Suprapubic skin (tissue), 4 donors: ENCODE measurements around the gene RPS6KC1.
A peak's percentile ranks its signal among the peaks of the same experiment; 100 is the strongest.

Experiments used
- POLR2A ChIP-seq, 2 donors: fragments of 450-650 bp; IDR thresholded peaks; one replicate each; pipeline ENCODE4 v1.6.1; 2017; ENCODE audit warnings: antibody characterized with exemption in 2 of 2, mild to moderate bottlenecking in 2 of 2, moderate library complexity in 2 of 2
- POLR2AphosphoS5 ChIP-seq, 3 donors: sonication (generic); formaldehyde crosslinking; IDR thresholded peaks; one replicate each; pipeline ENCODE4 v1.6.1; 2017; ENCODE audit warnings: antibody characterized with exemption in 3 of 3
- TF ChIP-seq, protein P1 (sequence below), 2 donors: fragments of 200-600 bp in 1 of 2; fragments of 450-650 bp in 1 of 2; sonication (generic) in 1 of 2; IDR thresholded peaks; one replicate each; pipeline ENCODE4 v1.5.1; 2016 to 2019; ENCODE audit warnings: antibody characterized with exemption in 2 of 2, mild to moderate bottlenecking in 1 of 2, moderate library complexity in 1 of 2

DNA sequence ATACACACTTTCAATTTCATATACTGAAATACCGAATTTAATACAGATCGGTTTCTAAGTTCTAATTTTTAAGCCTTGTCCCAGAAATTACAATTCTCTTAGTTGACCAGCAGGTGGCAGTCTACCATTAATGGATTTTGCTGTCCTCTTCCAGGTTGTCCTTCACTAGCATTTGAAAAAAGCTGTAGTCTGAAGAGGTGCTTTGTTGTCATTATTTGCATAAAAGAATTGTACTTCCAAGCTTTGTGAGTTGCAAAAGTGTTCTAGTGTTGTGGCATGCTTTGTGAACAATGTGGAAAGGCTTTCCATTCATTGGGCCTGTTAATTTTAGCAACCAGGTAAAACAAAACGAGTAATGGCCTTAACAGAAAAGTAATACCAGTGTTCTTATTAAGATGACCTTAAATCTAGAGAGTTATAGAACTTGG, 193.6 kb downstream of the RPS6KC1 start:
- TF ChIP-seq POLR2AphosphoS5 (IDR thresholded peaks at IDR 0.05) (no peak), POLR2A (IDR thresholded peaks at IDR 0.05) (no peak)
- TF ChIP-seq, protein P1, sequence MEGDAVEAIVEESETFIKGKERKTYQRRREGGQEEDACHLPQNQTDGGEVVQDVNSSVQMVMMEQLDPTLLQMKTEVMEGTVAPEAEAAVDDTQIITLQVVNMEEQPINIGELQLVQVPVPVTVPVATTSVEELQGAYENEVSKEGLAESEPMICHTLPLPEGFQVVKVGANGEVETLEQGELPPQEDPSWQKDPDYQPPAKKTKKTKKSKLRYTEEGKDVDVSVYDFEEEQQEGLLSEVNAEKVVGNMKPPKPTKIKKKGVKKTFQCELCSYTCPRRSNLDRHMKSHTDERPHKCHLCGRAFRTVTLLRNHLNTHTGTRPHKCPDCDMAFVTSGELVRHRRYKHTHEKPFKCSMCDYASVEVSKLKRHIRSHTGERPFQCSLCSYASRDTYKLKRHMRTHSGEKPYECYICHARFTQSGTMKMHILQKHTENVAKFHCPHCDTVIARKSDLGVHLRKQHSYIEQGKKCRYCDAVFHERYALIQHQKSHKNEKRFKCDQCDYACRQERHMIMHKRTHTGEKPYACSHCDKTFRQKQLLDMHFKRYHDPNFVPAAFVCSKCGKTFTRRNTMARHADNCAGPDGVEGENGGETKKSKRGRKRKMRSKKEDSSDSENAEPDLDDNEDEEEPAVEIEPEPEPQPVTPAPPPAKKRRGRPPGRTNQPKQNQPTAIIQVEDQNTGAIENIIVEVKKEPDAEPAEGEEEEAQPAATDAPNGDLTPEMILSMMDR (IDR thresholded peaks at IDR 0.05): peak; percentile 28 to 58
